Loucy (cell line): ENCODE data around the gene RFT1.

ENCODE experiments used
- H2AFZ ChIP-seq: fragments of 200-600 bp; sonication (generic); 2 replicates; pipeline ENCODE4 v1.6.0; 2016; ENCODE audit warnings: antibody characterized with exemption, mild to moderate bottlenecking, low read length, moderate library complexity
- H3F3A ChIP-seq: fragments of 200-600 bp; 2 replicates; pipeline ENCODE4 v1.6.0; 2016; ENCODE audit warnings: antibody characterized with exemption, low read depth, mild to moderate bottlenecking
- H3K27me3 ChIP-seq: fragments of 200-600 bp; sonication (generic); 2 replicates; pipeline ENCODE4 v1.6.1; 2014; ENCODE audit warnings: low read length, mild to moderate bottlenecking; ENCODE audit not compliant: insufficient read depth, poor library complexity, severe bottlenecking
- H3K36me3 ChIP-seq: fragments of 200-600 bp; sonication (generic); 2 replicates; pipeline ENCODE4 v1.6.1; 2016; ENCODE audit warnings: low read length; ENCODE audit not compliant: insufficient read depth
- H3K4me1 ChIP-seq: fragments of 200-600 bp; sonication (generic); 2 replicates; pipeline ENCODE4 v1.5.1; 2014; ENCODE audit warnings: low read length, mild to moderate bottlenecking; ENCODE audit not compliant: insufficient read depth, poor library complexity, severe bottlenecking
- H3K4me2 ChIP-seq: fragments of 200-600 bp; sonication (generic); 2 replicates; pipeline ENCODE4 v1.6.0; 2014; ENCODE audit warnings: antibody characterized with exemption, low read length, low read depth, mild to moderate bottlenecking; ENCODE audit not compliant: poor library complexity, severe bottlenecking
- H3K4me3 ChIP-seq: fragments of 200-600 bp; sonication (generic); 2 replicates; pipeline ENCODE4 v1.5.1; 2014; ENCODE audit warnings: low read length, mild to moderate bottlenecking, mixed read lengths; ENCODE audit not compliant: poor library complexity, severe bottlenecking
- H3K79me2 ChIP-seq: fragments of 200-600 bp; sonication (generic); 2 replicates; pipeline ENCODE4 v1.6.1; 2014; ENCODE audit warnings: low read length; ENCODE audit not compliant: insufficient read depth
- H3K9ac ChIP-seq: fragments of 200-600 bp; sonication (generic); 2 replicates; pipeline ENCODE4 v1.6.0; 2014; ENCODE audit warnings: mild to moderate bottlenecking, low read depth, low read length, moderate library complexity; ENCODE audit not compliant: poor library complexity, severe bottlenecking
- H3K9me2 ChIP-seq: fragments of 200-600 bp; sonication (generic); replicated peaks from 2 replicates; pipeline ENCODE4 v1.6.1; 2016; ENCODE audit warnings: low read depth, low read length, mixed read lengths
- H3K9me3 ChIP-seq: fragments of 200-600 bp; sonication (generic); 2 replicates; pipeline ENCODE4 v1.6.1; 2014; ENCODE audit warnings: mild to moderate bottlenecking, antibody characterized with exemption, low read length, low read depth; ENCODE audit not compliant: insufficient read depth
- H4K20me1 ChIP-seq: fragments of 200-600 bp; sonication (generic); 2 replicates; pipeline ENCODE4 v1.6.0; 2014; ENCODE audit warnings: antibody characterized with exemption, low read length, mild to moderate bottlenecking; ENCODE audit not compliant: insufficient read depth, poor library complexity, severe bottlenecking
- EZH2phosphoT487 ChIP-seq: fragments of 200-600 bp; IDR thresholded peaks from 2 replicates; pipeline ENCODE4 v1.6.1; 2018; ENCODE audit warnings: antibody characterized with exemption, mild to moderate bottlenecking, moderate library complexity, borderline replicate concordance
- TF ChIP-seq, protein P1 (sequence below): fragments of 200-600 bp; sonication (generic); conservative IDR thresholded peaks from 2 replicates; pipeline ENCODE4 v1.5.1; 2014; ENCODE audit warnings: mild to moderate bottlenecking, antibody characterized with exemption, low read length

RFT1 gene

DNA sequence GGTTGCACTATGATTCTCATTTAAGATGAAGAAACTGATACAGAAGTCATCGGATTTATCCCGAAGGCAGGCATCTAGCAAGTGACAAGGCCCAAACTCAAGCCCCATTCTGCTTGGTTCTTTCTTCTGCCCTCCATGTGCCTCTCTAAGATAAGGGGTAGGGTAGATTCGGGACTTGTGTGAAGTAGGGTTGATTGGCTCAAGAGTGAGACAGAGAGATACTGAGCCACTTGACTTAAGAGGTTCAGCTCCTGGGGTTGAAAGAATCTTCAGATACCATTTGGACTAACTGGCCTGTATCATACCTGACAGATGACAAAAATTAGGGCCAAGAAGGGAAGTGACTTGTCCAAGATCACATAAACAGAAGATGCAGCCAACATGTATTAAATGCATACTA is 891 bp downstream of the RFT1 start:
- Histone ChIP-seq H3K4me1 (peaks cover 21% of the 10 kb centered on the region), H3K36me3 (peaks cover 12% of the 10 kb centered on the region; the same call in 1 of the 2 replicates), H3K9me3 (no peaks in the 10 kb centered on the region), H4K20me1 (no peaks in the 10 kb centered on the region), H3K4me3 (peak overlapping the region; percentile 93), H3F3A (no peaks in the 10 kb centered on the region), H3K9ac (peak overlapping the region; percentile 98), H2AFZ (no peak overlapping the region), H3K27me3 (no peaks in the 10 kb centered on the region), H3K9me2 (no peaks in the 10 kb centered on the region), H3K4me2 (peak overlapping the region; percentile 89), H3K79me2 (peaks cover 25% of the 10 kb centered on the region)
- TF ChIP-seq, protein P1, sequence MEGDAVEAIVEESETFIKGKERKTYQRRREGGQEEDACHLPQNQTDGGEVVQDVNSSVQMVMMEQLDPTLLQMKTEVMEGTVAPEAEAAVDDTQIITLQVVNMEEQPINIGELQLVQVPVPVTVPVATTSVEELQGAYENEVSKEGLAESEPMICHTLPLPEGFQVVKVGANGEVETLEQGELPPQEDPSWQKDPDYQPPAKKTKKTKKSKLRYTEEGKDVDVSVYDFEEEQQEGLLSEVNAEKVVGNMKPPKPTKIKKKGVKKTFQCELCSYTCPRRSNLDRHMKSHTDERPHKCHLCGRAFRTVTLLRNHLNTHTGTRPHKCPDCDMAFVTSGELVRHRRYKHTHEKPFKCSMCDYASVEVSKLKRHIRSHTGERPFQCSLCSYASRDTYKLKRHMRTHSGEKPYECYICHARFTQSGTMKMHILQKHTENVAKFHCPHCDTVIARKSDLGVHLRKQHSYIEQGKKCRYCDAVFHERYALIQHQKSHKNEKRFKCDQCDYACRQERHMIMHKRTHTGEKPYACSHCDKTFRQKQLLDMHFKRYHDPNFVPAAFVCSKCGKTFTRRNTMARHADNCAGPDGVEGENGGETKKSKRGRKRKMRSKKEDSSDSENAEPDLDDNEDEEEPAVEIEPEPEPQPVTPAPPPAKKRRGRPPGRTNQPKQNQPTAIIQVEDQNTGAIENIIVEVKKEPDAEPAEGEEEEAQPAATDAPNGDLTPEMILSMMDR: no peak
- TF ChIP-seq EZH2phosphoT487: no peak

DNA sequence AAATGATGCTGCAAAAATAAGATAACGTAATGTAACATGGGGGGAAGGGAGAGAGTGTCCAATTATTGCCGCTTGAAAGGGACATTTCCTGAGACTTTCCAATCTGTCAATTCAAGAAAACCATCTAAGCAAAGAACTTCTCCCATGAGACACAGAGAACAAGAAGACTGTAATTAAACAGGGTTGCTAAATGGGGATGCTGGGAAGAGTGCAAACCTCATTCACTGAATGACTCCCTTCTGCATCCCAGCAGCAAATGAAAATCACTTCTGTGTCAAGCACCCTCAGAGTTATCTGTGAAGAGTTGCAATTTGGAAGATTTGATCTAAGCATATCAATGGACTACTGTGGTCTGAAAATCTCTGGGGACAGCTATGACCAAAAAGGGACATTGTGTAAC is 3.6 kb downstream of the RFT1 start:
- no peak overlapping the region for H3K9ac ChIP-seq
- H3K36me3 ChIP-seq: peaks cover 27% of the 10 kb centered on the region; the same call in 1 of the 2 replicates
- TF ChIP-seq, protein P1: no peak
- no peak for TF ChIP-seq EZH2phosphoT487
- H3K4me2 ChIP-seq: no peak overlapping the region
- H3F3A ChIP-seq: no peaks in the 10 kb centered on the region
- H2AFZ ChIP-seq: no peak overlapping the region
- H3K4me3 ChIP-seq: no peak overlapping the region
- peaks cover 25% of the 10 kb centered on the region for H3K79me2 ChIP-seq
- H3K9me3 ChIP-seq: no peaks in the 10 kb centered on the region
- H4K20me1 ChIP-seq: no peaks in the 10 kb centered on the region
- H3K9me2 ChIP-seq: no peaks in the 10 kb centered on the region
- no peaks in the 10 kb centered on the region for H3K27me3 ChIP-seq
- H3K4me1 ChIP-seq: peaks cover 21% of the 10 kb centered on the region

DNA sequence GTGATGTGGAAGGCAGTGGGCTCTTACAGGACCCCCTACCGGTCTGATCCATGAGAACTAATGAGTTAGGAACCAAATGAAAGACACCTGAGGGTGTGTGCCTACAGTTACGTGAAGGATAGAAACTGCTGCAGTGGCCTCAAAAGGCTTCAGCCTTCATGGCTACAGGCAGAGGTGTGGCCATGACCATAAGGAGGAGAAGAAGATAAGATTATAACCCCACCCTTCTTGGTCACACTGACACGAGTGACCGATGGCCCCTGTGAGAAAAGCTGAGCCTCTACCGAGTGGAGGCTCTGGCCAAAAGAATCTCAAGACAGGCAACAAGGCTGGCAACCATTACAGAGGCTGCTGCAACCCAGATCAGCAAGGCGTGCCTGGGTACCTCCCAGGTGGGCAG is 6.3 kb downstream of the RFT1 start:
- Histone ChIP-seq H4K20me1 (no peaks in the 10 kb centered on the region), H3K9ac (no peak overlapping the region), H3K9me3 (no peaks in the 10 kb centered on the region), H2AFZ (no peak overlapping the region), H3K36me3 (peaks cover 52% of the 10 kb centered on the region; the same call in 1 of the 2 replicates), H3K4me2 (no peak overlapping the region), H3K27me3 (no peaks in the 10 kb centered on the region), H3K79me2 (peaks cover 10% of the 10 kb centered on the region), H3F3A (no peaks in the 10 kb centered on the region), H3K4me1 (peaks cover 7% of the 10 kb centered on the region), H3K4me3 (no peak overlapping the region), H3K9me2 (no peaks in the 10 kb centered on the region)
- TF ChIP-seq EZH2phosphoT487: no peak
- TF ChIP-seq, protein P1: no peak
